Ishikawa (cell line): ENCODE measurements around the gene KMT2E.

ENCODE experiments used
- CEBPB ChIP-seq: IDR thresholded peaks from 2 replicates; pipeline ENCODE4 v1.6.1; 2012
- CREB1 ChIP-seq: IDR thresholded peaks from 2 replicates; pipeline ENCODE4 v1.6.1; 2012; ENCODE audit warnings: low read depth
- EGR1 ChIP-seq: IDR thresholded peaks from 2 replicates; pipeline ENCODE4 v1.6.1; 2012
- EP300 ChIP-seq: IDR thresholded peaks from 2 replicates; pipeline ENCODE4 v1.6.1; 2012; ENCODE audit warnings: borderline replicate concordance
- FOXM1 ChIP-seq: IDR thresholded peaks from 2 replicates; pipeline ENCODE4 v1.6.1; 2012; ENCODE audit warnings: low read depth, borderline replicate concordance
- NFIC ChIP-seq: IDR thresholded peaks from 2 replicates; pipeline ENCODE4 v1.6.1; 2012
- RAD21 ChIP-seq: IDR thresholded peaks from 2 replicates; pipeline ENCODE4 v1.6.1; 2012; ENCODE audit warnings: low read depth
- TAF1 ChIP-seq: IDR thresholded peaks from 2 replicates; pipeline ENCODE4 v1.6.1; 2012; ENCODE audit warnings: low read depth, mild to moderate bottlenecking
- TCF12 ChIP-seq: IDR thresholded peaks from 2 replicates; pipeline ENCODE4 v1.6.1; 2012; ENCODE audit warnings: low read depth
- TEAD4 ChIP-seq: IDR thresholded peaks from 2 replicates; pipeline ENCODE4 v1.6.1; 2012
- YY1 ChIP-seq: IDR thresholded peaks from 2 replicates; pipeline ENCODE4 v1.6.1; 2012; ENCODE audit warnings: low read depth
- ZBTB7A ChIP-seq: IDR thresholded peaks from 2 replicates; pipeline ENCODE4 v1.6.1; 2012; ENCODE audit warnings: low read depth
- TF ChIP-seq, protein P1 (sequence below): IDR thresholded peaks from 2 replicates; pipeline ENCODE4 v1.6.1; 2012; ENCODE audit warnings: low read depth, mild to moderate bottlenecking
- TF ChIP-seq, protein P2 (sequence below): IDR thresholded peaks from 2 replicates; pipeline ENCODE4 v1.6.1; 2012
- TF ChIP-seq, protein P3 (sequence below): IDR thresholded peaks from 2 replicates; pipeline ENCODE4 v1.6.1; 2012

KMT2E gene

DNA sequence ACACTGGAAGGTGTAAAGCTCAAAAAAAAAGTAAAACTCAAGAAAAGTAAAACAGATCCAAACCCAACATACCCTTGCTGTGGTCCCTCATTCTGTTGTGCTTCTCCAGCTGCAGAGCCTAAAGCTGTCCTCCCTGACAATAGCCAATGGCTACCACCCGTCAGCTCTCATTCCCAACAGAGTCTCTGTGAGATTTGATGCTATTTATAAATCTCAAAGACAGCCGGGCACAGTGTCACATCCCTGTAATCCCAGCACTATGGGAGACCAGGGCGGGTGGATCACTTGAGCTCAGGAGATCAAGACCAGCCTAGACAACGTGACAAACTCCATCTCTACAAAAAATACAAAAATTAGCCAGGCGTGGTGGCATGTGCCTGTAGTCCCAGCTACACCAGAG lies 116.0 kb downstream of the KMT2E start:
- TF ChIP-seq TCF12 = no peak
- TF ChIP-seq TEAD4 = no peak
- TF ChIP-seq, protein P1, sequence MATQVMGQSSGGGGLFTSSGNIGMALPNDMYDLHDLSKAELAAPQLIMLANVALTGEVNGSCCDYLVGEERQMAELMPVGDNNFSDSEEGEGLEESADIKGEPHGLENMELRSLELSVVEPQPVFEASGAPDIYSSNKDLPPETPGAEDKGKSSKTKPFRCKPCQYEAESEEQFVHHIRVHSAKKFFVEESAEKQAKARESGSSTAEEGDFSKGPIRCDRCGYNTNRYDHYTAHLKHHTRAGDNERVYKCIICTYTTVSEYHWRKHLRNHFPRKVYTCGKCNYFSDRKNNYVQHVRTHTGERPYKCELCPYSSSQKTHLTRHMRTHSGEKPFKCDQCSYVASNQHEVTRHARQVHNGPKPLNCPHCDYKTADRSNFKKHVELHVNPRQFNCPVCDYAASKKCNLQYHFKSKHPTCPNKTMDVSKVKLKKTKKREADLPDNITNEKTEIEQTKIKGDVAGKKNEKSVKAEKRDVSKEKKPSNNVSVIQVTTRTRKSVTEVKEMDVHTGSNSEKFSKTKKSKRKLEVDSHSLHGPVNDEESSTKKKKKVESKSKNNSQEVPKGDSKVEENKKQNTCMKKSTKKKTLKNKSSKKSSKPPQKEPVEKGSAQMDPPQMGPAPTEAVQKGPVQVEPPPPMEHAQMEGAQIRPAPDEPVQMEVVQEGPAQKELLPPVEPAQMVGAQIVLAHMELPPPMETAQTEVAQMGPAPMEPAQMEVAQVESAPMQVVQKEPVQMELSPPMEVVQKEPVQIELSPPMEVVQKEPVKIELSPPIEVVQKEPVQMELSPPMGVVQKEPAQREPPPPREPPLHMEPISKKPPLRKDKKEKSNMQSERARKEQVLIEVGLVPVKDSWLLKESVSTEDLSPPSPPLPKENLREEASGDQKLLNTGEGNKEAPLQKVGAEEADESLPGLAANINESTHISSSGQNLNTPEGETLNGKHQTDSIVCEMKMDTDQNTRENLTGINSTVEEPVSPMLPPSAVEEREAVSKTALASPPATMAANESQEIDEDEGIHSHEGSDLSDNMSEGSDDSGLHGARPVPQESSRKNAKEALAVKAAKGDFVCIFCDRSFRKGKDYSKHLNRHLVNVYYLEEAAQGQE = no peak
- no peak for TF ChIP-seq CREB1
- no peak for TF ChIP-seq EGR1
- no peak for TF ChIP-seq EP300
- no peak for TF ChIP-seq CEBPB
- TF ChIP-seq, protein P2, sequence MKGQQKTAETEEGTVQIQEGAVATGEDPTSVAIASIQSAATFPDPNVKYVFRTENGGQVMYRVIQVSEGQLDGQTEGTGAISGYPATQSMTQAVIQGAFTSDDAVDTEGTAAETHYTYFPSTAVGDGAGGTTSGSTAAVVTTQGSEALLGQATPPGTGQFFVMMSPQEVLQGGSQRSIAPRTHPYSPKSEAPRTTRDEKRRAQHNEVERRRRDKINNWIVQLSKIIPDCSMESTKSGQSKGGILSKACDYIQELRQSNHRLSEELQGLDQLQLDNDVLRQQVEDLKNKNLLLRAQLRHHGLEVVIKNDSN = no peak
- TF ChIP-seq FOXM1 = no peak
- TF ChIP-seq TAF1 = no peak

DNA sequence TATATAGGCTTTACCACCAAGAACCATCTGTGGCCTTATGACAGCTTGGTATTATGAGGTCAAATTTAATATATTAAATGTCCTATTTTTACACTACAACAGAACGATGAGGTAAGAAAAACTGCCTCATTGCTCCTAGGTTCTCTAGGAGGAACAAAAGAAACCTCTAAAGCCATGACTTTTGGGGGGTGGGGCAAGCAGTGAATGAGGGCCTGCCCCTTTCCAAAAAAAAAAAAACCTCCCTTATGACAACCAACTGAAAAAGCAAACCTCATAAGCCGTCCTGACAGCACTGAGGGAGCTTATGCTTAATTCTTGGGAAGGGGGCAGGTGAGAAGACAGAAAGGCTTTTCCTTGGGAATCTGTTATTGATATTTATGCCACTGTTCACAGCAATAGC lies 116.6 kb downstream of the KMT2E start:
- TF ChIP-seq, protein P2 = no peak
- TF ChIP-seq NFIC = no peak
- no peak for TF ChIP-seq EGR1

- TF ChIP-seq, protein P2 = no peak
- TF ChIP-seq CEBPB (no peak), YY1 (no peak), NFIC (no peak), RAD21 (no peak), EP300 (no peak), TEAD4 (no peak), TAF1 (no peak), EGR1 (no peak), ZBTB7A (no peak), FOXM1 (no peak), CREB1 (no peak)
- TF ChIP-seq, protein P3, sequence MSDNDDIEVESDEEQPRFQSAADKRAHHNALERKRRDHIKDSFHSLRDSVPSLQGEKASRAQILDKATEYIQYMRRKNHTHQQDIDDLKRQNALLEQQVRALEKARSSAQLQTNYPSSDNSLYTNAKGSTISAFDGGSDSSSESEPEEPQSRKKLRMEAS = no peak
Measured at GRCh38 chr7:105131033-105131656, 117.1 kb downstream of the KMT2E start.

- TF ChIP-seq CEBPB = no peak
- TF ChIP-seq NFIC = no peak
- TF ChIP-seq TAF1 = no peak
Measured at GRCh38 chr7:105131890-105132289, 117.9 kb downstream of the KMT2E start.

GRCh38 chr7:105132335-105132734 lies 118.3 kb downstream of the KMT2E start:
- TF ChIP-seq TAF1 = no peak
- TF ChIP-seq, protein P2 = no peak
- TF ChIP-seq NFIC = no peak
- no peak for TF ChIP-seq YY1
- TF ChIP-seq, protein P3 = no peak

DNA sequence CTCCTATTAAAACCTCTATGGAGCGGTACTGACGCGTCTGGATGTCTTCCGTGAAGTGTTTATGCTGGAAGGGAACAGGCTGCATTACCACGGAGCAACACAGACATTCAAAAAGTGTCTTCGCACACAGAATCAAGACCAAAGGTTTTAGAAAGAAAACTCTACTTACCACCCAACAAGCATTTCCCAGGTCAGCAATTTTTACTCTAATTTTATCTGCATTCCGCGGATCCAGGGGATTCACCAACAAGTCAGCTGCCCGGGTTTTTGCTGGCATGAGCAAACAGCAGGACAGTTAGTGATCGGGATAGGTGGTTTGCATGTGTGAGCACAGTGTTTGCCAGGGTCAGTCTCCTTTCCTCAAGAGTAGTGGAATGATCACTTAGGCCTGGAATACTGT lies 118.8 kb downstream of the KMT2E start:
- TF ChIP-seq NFIC = no peak
- no peak for TF ChIP-seq EGR1
- no peak for TF ChIP-seq ZBTB7A
- TF ChIP-seq, protein P3 = no peak
- TF ChIP-seq YY1 = no peak
- TF ChIP-seq FOXM1 = no peak
- TF ChIP-seq EP300 = no peak
- TF ChIP-seq TCF12 = no peak
- no peak for TF ChIP-seq CEBPB
- no peak for TF ChIP-seq CREB1
- TF ChIP-seq TAF1 = no peak
- TF ChIP-seq, protein P1 = no peak
- TF ChIP-seq, protein P2 = no peak
- TF ChIP-seq TEAD4 = no peak
- TF ChIP-seq RAD21 = no peak
